K562 (cell line): Measurements from ENCODE around the gene RLN2. TPM values are rescaled to one million over a fixed set of nuclear protein-coding genes. Genes with fewer than 3 reads are reported as not detected.

Experiments used
- ATAC-seq: fragments of 200-7000 bp; cut with Tn5 transposase; 3 replicates; pipeline ENCODE4 v1.9.1; 2020; ENCODE audit warnings: moderate library complexity
- BruUV-seq: library from RNA; stranded (reverse); fragments of 400-500 nt; replicated peaks from 2 replicates; lab custom pipeline; 2021; lab: Mats Ljungman, UMichigan
- CTCF ChIA-PET: fragments of 300-600 bp; formaldehyde crosslinking; extraction: SDS; loops from one replicate; lab custom pipeline; 2021; ENCODE audit warnings: low intra/inter-chr PET ratio; lab: Yijun Ruan, JAX
- POLR2A ChIA-PET: fragments of 300-600, 350-650 bp; sonication (Branson Sonifier 250); formaldehyde crosslinking; extraction: SDS; loops from one replicate; lab custom pipeline; 2021; ENCODE audit warnings: antibody characterized with exemption, inconsistent platforms; lab: Yijun Ruan, JAX
- DNase-seq, 4 experiments: peaks; one replicate each; pipeline versions ENCODE4 v3.0.0 to v3.0.0-alpha.2; 2011 to 2018; ENCODE audit warnings: low spot score in 3 of 4, mixed read lengths in 3 of 4; ENCODE audit errors: extremely low read depth in 1 of 4
- FAIRE-seq: peaks from 2 replicates; lab custom pipeline; 2011; peaks lifted over from hg19 to GRCh38; lab: Jason Lieb, UNC
- H2AFZ ChIP-seq: 2 replicates; pipeline ENCODE4 v1.6.0; 2011; ENCODE audit warnings: low read depth, low read length, control low read depth, inconsistent platforms
- H3K27ac ChIP-seq: fragments of 200-600 bp; 3 replicates; pipeline ENCODE4 v1.8.0; 2011; ENCODE audit warnings: low read depth, mild to moderate bottlenecking, control low read depth, inconsistent platforms, low read length, moderate library complexity, mixed read lengths; ENCODE audit errors: extremely low read depth
- H3K27me3 ChIP-seq, 2 experiments: fragments of 300-600 bp in 1 of 2; 2 replicates in 1 of 2; 3 replicates in 1 of 2; pipeline versions ENCODE4 v1.6.0 to v1.8.0; 2011; ENCODE audit warnings: inconsistent platforms in 2 of 2, low read length in 2 of 2, mild to moderate bottlenecking in 1 of 2, mixed read lengths in 1 of 2, moderate library complexity in 1 of 2; ENCODE audit not compliant: control insufficient read depth in 2 of 2, insufficient read depth in 2 of 2
- H3K36me3 ChIP-seq: fragments of 300-600 bp; 3 replicates; pipeline ENCODE4 v1.8.0; 2011; ENCODE audit warnings: mild to moderate bottlenecking, low read length, inconsistent platforms; ENCODE audit not compliant: control insufficient read depth, insufficient read depth
- H3K4me1 ChIP-seq, 2 experiments: fragments of 200-600 bp in 1 of 2; replicated peaks in 1 of 2; 2 replicates in 1 of 2; 3 replicates in 1 of 2; pipeline versions ENCODE4 v1.5.1 to v1.8.0; 2011; ENCODE audit warnings: inconsistent platforms in 2 of 2, low read length in 2 of 2, mild to moderate bottlenecking in 1 of 2, mixed read lengths in 1 of 2, moderate library complexity in 1 of 2; ENCODE audit not compliant: control insufficient read depth in 2 of 2, insufficient read depth in 2 of 2
- H3K4me2 ChIP-seq: 2 replicates; pipeline ENCODE4 v1.6.1; 2011; ENCODE audit warnings: low read length, control low read depth, inconsistent platforms, mixed read lengths; ENCODE audit not compliant: insufficient read depth
- H3K4me3 ChIP-seq: fragments of 200-600 bp; sonication (generic), shearing (Covaris generic); 2 replicates; pipeline ENCODE4 v1.5.1; 2016; ENCODE audit warnings: control low read depth, inconsistent platforms
- H3K79me2 ChIP-seq: fragments of 200-600 bp; 3 replicates; pipeline ENCODE4 v1.8.0; 2011; ENCODE audit warnings: low read length, inconsistent platforms; ENCODE audit not compliant: control insufficient read depth, insufficient read depth
- H3K9ac ChIP-seq, 2 experiments: 2 replicates each; pipeline versions ENCODE4 v1.6.0 to v1.6.1; 2011; ENCODE audit warnings: low read depth in 2 of 2, low read length in 2 of 2, control low read depth in 1 of 2, inconsistent platforms in 1 of 2, mild to moderate bottlenecking in 1 of 2, mixed read lengths in 1 of 2; ENCODE audit not compliant: insufficient read depth in 1 of 2
- H3K9me1 ChIP-seq: one replicate; pipeline ENCODE4 v1.6.0; 2011; ENCODE audit warnings: inconsistent platforms, mild to moderate bottlenecking, low read length, moderate library complexity; ENCODE audit not compliant: control insufficient read depth, insufficient read depth
- H3K9me3 ChIP-seq: replicated peaks from 2 replicates; pipeline ENCODE4 v1.5.1; 2011; ENCODE audit warnings: low read depth, low read length, inconsistent platforms; ENCODE audit not compliant: control insufficient read depth, insufficient read depth
- H4K20me1 ChIP-seq: replicated peaks from 2 replicates; pipeline ENCODE4 v1.6.1; 2011; ENCODE audit warnings: low read length, inconsistent platforms, mixed read lengths; ENCODE audit not compliant: control insufficient read depth, insufficient read depth
- NUFIP1 ChIP-seq: fragments of 450-650 bp; IDR thresholded peaks from 2 replicates; pipeline ENCODE4 v1.6.1; 2018; ENCODE audit not compliant: partially characterized antibody
- RAD21 ChIP-seq, 2 experiments: fragments of 250-450 bp in 1 of 2; fragments of 450-650 bp in 1 of 2; sonication (Bioruptor Pico) in 1 of 2; formaldehyde crosslinking in 1 of 2; IDR thresholded peaks in 1 of 2; conservative IDR thresholded peaks in 1 of 2; 2 replicates each; pipeline versions ENCODE4 v1.4.0 to v1.8.0; 2020 to 2022; ENCODE audit warnings: mild to moderate bottlenecking in 2 of 2, moderate library complexity in 1 of 2
- ZNF384 ChIP-seq: IDR thresholded peaks from 2 replicates; pipeline ENCODE4 v1.6.1; 2012; ENCODE audit warnings: low read depth, low read length, improper control_type of control experiment
- WGBS: fragments of 100-300 bp; shearing (Covaris generic); methylation state at CpG from one replicate; pipeline ENCODE4 v1.1.6; 2016; ENCODE audit warnings: low coverage, mixed read lengths; ENCODE audit not compliant: insufficient coverage; ENCODE audit errors: missing lambda C conversion rate; 5-methylcytosine and 5-hydroxymethylcytosine counted together
- in situ Hi-C: fragments of 300-500 bp; cut with MboI; formaldehyde crosslinking; loops from 4 replicates; pipeline ENCODE4 v1.15.0; 2018; ENCODE audit warnings: inconsistent platforms, mixed read lengths
- intact Hi-C: fragments of 100-400 bp; cut with micrococcal nuclease; formaldehyde crosslinking; loops from 2 replicates; pipeline ENCODE4 v1.14.2; 2022
- polyA plus RNA-seq, 8 experiments: library from polyadenylated mRNA; depleted of rRNA in 4 of 8; stranded (reverse) in 5 of 8; unstranded in 3 of 8; fragments of >200 nt; fragmentation: Nextera tagmentation in 2 of 8; fragmentation: Illumina TruSeq in 1 of 8; extraction: Ambion mirVana in 2 of 8; extraction: Trizol in 1 of 8; gene quantifications; 2 replicates each; pipeline versions ENCODE4 v1.2.1 to v1.2.3, GENCODE V29; 2011 to 2014; ENCODE audit warnings: inconsistent platforms in 1 of 8, missing spikeins in 1 of 8
- total RNA-seq, 7 experiments: library from RNA; depleted of rRNA in 6 of 7; stranded (reverse); fragments of >200 nt in 6 of 7; fragmentation: Illumina TruSeq in 2 of 7; extraction: Trizol in 2 of 7; gene quantifications; 2 replicates each; pipeline versions ENCODE4 v1.2.1 to v1.2.3, GENCODE V29; 2011 to 2021; ENCODE audit warnings: low replicate concordance in 1 of 7
- TF ChIP-seq, protein P1 (sequence below), 3 experiments: IDR thresholded peaks in 2 of 3; conservative IDR thresholded peaks in 1 of 3; 2 replicates each; pipeline ENCODE4 v1.5.1; 2011 to 2012; ENCODE audit warnings: low read length in 3 of 3, mild to moderate bottlenecking in 3 of 3, control low read depth in 2 of 3, improper control_type of control experiment in 1 of 3, inconsistent platforms in 1 of 3, low read depth in 1 of 3, mixed read lengths in 1 of 3, moderate library complexity in 1 of 3; ENCODE audit not compliant: insufficient read depth in 2 of 3
- TF ChIP-seq, protein P2 (sequence below), 2 experiments: fragments of 450-650 bp; formaldehyde crosslinking in 1 of 2; IDR thresholded peaks; 2 replicates each; pipeline versions ENCODE4 v1.4.0 to v1.6.1; 2014 to 2020; ENCODE audit warnings: mild to moderate bottlenecking in 2 of 2, borderline replicate concordance in 1 of 2, low read depth in 1 of 2

The RLN2 gene
- total and polyA plus RNA-seq, 9 of the 15 experiments (the other 6 are each of a cell fraction or from before 2014, with no cell fraction given): 0.08 to 0.17 TPM; not detected in 7

DNA sequence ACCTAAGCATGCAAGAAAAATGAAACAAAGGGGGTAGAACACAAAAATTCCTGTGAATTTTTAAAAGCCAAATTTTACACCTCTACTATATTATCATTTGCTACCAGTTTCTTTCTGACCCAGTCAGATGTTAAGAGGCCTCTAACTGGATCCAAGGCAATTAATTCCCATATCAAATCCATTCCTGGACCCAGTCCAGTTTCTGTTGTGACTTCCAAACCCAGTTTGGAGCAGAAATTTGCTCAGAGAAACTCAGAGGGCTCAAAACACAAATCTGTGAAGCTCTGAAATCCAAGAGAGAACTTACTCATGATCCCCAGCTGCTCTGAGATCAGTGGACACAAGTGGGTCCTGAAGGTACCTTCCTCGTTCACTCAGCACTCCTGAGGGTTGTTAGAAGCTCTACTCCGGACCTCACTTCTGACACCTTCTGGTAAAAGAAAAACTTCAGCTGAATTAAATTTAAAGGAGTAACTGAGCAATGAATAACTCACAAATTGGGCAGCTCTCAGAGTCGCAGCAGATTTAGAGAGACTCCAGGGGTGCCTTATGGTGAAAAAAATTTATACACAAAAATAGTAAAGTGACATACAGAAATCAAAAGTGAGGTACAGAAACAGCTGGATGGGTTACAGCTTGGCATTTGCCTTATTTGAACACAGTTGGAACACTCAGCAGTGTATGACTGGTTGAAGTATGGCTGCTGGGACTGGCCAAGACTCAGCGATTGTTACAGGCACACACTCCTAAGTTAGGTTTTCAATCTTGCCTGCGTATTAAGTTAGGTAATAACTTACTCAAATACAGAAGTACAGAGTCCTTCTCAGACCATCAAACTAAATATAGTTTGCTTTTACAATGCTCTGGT is 40.9 kb downstream of the RLN2 start:
- no peak overlapping the region for H3K4me2 ChIP-seq
- H3K79me2 ChIP-seq: no peaks in the 10 kb centered on the region
- no peaks in the 10 kb centered on the region for H4K20me1 ChIP-seq
- peak in 2 of 4 experiments; percentile 5 to 14 for DNase-seq
- H3K9me1 ChIP-seq: no peaks in the 10 kb centered on the region
- intact Hi-C loops (loop anchor here (1.0 to 10.0 kb wide), 3 partner anchors 77 to 506 kb away; no protein-coding TSS in a partner anchor), in situ Hi-C loops (no loop called here)
- H2AFZ ChIP-seq: no peak overlapping the region
- peak; percentile 64; the same call in 2 of the 3 replicates for ATAC-seq
- POLR2A ChIA-PET: interaction anchor here (0.6 kb wide), 1 partner anchor 37 kb away, joined by 3 read pairs; no protein-coding TSS in a partner anchor
- CTCF ChIA-PET: no interaction called here
- no peak overlapping the region for H3K27ac ChIP-seq
- TF ChIP-seq RAD21 (CRISPR knock-in tag; conservative IDR thresholded peaks at IDR 0.05 in 1 of 2, IDR thresholded peaks at IDR 0.05 in 1 of 2) (peak in 1 of 2 experiments; percentile 32; a peak in 1 of 4 replicates), ZNF384 (no peak), NUFIP1 (no peak)
- TF ChIP-seq, protein P1, sequence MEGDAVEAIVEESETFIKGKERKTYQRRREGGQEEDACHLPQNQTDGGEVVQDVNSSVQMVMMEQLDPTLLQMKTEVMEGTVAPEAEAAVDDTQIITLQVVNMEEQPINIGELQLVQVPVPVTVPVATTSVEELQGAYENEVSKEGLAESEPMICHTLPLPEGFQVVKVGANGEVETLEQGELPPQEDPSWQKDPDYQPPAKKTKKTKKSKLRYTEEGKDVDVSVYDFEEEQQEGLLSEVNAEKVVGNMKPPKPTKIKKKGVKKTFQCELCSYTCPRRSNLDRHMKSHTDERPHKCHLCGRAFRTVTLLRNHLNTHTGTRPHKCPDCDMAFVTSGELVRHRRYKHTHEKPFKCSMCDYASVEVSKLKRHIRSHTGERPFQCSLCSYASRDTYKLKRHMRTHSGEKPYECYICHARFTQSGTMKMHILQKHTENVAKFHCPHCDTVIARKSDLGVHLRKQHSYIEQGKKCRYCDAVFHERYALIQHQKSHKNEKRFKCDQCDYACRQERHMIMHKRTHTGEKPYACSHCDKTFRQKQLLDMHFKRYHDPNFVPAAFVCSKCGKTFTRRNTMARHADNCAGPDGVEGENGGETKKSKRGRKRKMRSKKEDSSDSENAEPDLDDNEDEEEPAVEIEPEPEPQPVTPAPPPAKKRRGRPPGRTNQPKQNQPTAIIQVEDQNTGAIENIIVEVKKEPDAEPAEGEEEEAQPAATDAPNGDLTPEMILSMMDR (IDR thresholded peaks at IDR 0.05 in 2 of 3, conservative IDR thresholded peaks at IDR 0.05 in 1 of 3; ENCODE audit: insufficient read depth in 2 of 3, low read depth in 1 of 3, low read length in 3 of 3): peak; percentile 10 to 29 (median 11); a peak in 2 of 6 replicates
- TF ChIP-seq, protein P2, sequence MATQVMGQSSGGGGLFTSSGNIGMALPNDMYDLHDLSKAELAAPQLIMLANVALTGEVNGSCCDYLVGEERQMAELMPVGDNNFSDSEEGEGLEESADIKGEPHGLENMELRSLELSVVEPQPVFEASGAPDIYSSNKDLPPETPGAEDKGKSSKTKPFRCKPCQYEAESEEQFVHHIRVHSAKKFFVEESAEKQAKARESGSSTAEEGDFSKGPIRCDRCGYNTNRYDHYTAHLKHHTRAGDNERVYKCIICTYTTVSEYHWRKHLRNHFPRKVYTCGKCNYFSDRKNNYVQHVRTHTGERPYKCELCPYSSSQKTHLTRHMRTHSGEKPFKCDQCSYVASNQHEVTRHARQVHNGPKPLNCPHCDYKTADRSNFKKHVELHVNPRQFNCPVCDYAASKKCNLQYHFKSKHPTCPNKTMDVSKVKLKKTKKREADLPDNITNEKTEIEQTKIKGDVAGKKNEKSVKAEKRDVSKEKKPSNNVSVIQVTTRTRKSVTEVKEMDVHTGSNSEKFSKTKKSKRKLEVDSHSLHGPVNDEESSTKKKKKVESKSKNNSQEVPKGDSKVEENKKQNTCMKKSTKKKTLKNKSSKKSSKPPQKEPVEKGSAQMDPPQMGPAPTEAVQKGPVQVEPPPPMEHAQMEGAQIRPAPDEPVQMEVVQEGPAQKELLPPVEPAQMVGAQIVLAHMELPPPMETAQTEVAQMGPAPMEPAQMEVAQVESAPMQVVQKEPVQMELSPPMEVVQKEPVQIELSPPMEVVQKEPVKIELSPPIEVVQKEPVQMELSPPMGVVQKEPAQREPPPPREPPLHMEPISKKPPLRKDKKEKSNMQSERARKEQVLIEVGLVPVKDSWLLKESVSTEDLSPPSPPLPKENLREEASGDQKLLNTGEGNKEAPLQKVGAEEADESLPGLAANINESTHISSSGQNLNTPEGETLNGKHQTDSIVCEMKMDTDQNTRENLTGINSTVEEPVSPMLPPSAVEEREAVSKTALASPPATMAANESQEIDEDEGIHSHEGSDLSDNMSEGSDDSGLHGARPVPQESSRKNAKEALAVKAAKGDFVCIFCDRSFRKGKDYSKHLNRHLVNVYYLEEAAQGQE (IDR thresholded peaks at IDR 0.05; ENCODE audit: borderline replicate concordance): peak; percentile 13; the same call in 1 of the 2 replicates
- TF ChIP-seq, protein P2 (CRISPR knock-in tag; IDR thresholded peaks at IDR 0.05; ENCODE audit: low read depth): no peak
- no peaks in the 10 kb centered on the region for H3K4me1 ChIP-seq
- peak; percentile 11 for FAIRE-seq
- H3K36me3 ChIP-seq: no peaks in the 10 kb centered on the region
- H3K9ac ChIP-seq: no peak overlapping the region
- 0% methylated on average over 5 of the region's 5 CpGs for WGBS
- H3K27me3 ChIP-seq: no peaks in the 10 kb centered on the region; a peak in 1 of 5 replicates
- no TSS peak for BruUV-seq
- H3K4me3 ChIP-seq: no peak overlapping the region
- no peaks in the 10 kb centered on the region for H3K9me3 ChIP-seq
